ENCODE measurements around the gene PRR35. TPM values are rescaled to one million over a fixed set of nuclear protein-coding genes. Genes with fewer than 3 reads are reported as not detected.

Gene PRR35
- total RNA-seq, 1 experiment from 2014 or later: 0.05 TPM

GRCh38 chr16:561957-562938 is 2.1 kb downstream of the PRR35 start:
- DNase-seq (ENCODE audit: extremely low read depth, low read depth): no peak

DNA sequence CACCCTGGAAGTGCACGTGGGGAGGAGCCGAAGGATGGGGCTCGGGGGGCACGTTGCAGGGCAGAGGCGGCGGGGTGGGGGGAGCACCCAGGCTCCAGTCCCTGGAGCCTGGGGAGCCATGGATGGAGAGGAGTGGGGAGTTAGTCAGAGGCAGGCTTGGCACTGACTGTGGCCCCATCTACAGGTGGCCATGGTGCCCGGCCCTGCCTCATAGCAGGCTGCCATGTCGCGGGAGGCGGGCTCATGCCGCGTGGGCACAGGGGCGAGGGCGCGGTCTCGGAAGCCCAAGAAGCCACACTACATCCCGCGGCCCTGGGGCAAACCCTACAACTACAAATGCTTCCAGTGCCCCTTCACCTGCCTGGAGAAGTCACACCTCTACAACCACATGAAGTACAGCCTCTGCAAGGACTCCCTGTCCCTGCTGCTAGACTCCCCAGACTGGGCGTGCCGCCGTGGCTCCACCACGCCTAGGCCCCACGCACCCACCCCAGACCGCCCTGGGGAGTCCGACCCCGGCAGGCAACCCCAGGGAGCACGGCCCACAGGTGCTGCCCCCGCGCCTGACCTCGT is 3.0 kb downstream of the PRR35 start:
- no peak for DNase-seq (ENCODE audit: extremely low read depth, low read depth)

- DNase-seq (ENCODE audit: extremely low read depth, low read depth): no peak
These were observed 4.7 kb downstream of the PRR35 start for GRCh38 chr16:564690-565418.

- no peak for DNase-seq (ENCODE audit: extremely low read depth, low read depth)
These were observed 5.5 kb downstream of the PRR35 start for GRCh38 chr16:565419-566330.

DNA sequence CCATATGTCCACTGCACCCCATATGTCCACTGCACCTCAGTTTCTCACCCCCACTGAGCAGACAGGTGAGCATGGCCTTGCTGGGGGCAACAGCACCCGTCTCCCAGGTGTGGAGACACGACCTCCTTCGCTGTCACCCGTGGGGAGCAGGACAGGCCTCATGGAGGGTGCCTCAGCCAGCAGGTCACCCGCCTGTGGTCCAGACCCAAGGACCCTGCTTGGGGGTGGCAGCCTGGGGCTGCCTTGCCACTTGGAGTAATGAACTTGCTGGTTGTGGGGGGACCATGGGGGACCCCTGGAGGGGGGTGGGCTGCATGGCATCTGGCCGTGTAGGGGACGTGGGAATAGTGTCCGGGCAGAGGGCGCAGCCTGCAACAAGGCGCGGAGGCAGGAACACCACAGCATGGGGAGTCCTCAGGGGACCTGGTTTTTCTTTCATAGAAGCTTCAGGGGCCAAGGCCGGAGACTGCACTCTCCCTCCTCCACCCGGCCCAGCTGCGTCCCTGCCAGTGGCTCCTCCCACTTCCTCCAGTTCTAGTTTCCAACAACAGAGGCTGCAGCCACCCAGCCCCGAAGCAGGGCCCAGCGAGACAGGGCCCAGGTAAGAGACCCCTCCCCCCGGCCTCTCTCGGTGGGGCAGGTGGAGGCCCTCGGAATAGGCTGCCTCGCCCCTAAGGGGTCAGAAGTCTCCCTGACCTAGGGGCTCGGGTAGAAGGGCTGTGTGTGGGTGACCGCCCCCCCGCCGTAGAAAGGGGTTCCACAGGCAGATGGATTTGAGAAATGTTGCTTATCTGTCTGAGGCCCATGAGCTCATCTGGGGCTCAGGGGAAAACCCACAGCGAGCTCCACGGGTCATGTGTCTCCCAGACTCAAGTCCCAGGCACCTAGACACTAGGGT is 6.5 kb downstream of the PRR35 start, which contains the start of gene NHLRC4:
TSS of gene NHLRC4 (plus strand) at position 531 of the 898 bp plus-strand sequence. CDS start 1,043 bp downstream, outside the sequence.
- peak; percentile 45 for DNase-seq (ENCODE audit: extremely low read depth, low read depth)

DNA sequence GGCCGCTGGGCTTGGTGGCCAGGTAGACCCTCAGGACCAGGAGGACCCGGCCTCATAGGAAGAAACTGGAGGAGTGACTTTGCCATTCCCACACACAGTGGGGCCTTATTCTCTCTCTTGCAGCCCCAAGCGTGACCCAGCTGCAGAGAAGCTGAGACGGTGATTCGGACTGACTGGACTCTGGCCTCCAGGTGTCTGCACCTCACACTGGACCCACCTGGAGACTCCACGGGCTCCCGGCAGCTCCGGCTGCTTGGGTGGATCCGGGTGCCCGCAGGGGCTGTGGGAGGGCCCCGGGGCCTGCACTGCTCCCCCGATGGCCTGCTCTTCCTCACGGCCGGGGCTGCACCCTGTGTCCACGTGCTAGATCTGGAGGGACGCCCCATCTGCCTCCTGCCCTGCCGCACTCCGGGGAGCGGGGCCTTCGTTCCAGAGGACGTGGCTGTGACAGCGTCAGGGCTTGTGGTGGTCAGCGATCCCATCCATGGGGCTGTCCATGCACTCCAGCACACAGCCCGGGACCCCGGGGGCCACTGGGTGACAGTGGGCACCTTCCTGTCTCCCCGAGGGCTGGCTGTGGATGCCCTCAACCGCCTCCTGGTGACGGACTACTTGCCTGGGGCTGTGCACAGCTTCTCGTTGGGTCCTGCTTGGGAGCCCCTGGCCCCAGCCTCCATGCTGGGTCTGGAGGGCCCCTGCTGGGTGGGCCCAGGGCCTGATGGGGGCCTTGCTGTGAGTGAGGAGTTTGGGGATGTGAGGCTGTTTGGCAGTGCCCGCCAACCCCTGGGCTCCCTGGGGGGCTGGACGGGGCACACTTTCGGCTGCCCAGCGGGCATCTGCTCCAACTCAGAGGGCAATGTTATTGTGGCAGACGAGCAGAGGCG is 7.4 kb downstream of the PRR35 start:
- no peak for DNase-seq (ENCODE audit: extremely low read depth, low read depth)

GRCh38 chr16:568401-569258 is 8.4 kb downstream of the PRR35 start:
- no peak for DNase-seq (ENCODE audit: extremely low read depth, low read depth)

GRCh38 chr16:569445-570254 is 9.5 kb downstream of the PRR35 start, which contains the start of gene PIGQ:
Gene PIGQ (plus strand): TSS chr16:569968. CDS start chr16:574075, 4,107 bp downstream.
- peak; percentile 31 for DNase-seq (ENCODE audit: extremely low read depth, low read depth)

DNA sequence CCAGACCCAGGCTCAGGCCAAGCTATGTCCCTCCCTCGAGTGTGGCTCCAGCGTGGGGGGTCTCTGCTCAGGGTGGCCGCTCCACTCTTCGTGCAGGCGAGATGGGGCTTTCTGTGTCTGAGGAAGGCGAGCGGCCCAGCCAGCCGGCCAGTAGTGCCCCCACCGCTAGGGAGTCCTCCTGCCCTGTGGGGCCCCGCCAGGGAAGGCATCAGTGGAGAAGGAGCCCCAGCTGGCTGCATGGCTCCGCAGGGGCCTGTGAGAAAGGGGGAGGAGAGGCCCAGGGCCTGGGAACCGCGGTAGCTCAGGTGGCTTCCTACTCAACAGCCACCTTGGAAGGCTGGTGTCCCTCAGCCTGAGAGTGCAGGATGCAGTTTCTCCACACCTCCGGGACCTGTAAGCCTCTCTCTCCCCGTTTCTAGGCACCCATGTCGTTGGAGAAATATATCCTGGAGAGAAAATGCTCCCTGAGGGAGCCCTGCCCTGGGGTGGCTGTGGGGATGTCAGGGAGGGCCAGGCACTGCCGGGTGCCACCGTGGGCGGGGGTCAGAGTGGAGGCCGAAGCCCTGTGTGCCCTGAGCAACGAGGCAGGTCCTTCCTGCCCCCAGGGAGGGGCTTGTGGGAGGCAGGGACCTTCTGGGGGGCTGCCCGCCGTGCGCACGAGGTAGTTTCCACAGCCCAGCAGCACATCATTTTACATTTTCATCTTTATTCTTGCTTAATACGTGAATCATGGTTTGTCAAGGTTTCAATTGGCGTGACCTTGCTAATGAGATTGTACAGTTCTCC is 12.9 kb downstream of the PRR35 start:
- DNase-seq (ENCODE audit: extremely low read depth, low read depth): no peak

- no peak for DNase-seq (ENCODE audit: extremely low read depth, low read depth)
These were observed 14.0 kb downstream of the PRR35 start for GRCh38 chr16:574021-574760.

GRCh38 chr16:575354-576196 is 15.4 kb downstream of the PRR35 start:
- DNase-seq (ENCODE audit: extremely low read depth, low read depth): no peak

GRCh38 chr16:576197-576822 is 16.1 kb downstream of the PRR35 start:
- DNase-seq (ENCODE audit: extremely low read depth, low read depth): no peak

GRCh38 chr16:576823-577201 is 16.6 kb downstream of the PRR35 start:
- no peak for DNase-seq (ENCODE audit: extremely low read depth, low read depth)
